DMS 273 (cell line): ENCODE data around the gene TCTN2.
A peak's percentile ranks its signal among the peaks of the same experiment; 100 is the strongest.

ENCODE experiments used
- DNase-seq: peaks from one replicate; lab custom pipeline; 2025; ENCODE audit not compliant: unreplicated experiment; lab: John Stamatoyannopoulos, UW

The TCTN2 gene

GRCh38 chr12:123733229-123733628 is 62.3 kb downstream of the TCTN2 start:
- no peak for DNase-seq

GRCh38 chr12:123734268-123734667 is 63.4 kb downstream of the TCTN2 start:
- no peak for DNase-seq

- DNase-seq = no peak
Observed at GRCh38 chr12:123741937-123742572, 71.1 kb downstream of the TCTN2 start.

GRCh38 chr12:123743002-123743401 is 72.1 kb downstream of the TCTN2 start:
- no peak for DNase-seq

- peak; percentile 6 for DNase-seq
Observed at GRCh38 chr12:123744836-123745235, 73.9 kb downstream of the TCTN2 start.

DNA sequence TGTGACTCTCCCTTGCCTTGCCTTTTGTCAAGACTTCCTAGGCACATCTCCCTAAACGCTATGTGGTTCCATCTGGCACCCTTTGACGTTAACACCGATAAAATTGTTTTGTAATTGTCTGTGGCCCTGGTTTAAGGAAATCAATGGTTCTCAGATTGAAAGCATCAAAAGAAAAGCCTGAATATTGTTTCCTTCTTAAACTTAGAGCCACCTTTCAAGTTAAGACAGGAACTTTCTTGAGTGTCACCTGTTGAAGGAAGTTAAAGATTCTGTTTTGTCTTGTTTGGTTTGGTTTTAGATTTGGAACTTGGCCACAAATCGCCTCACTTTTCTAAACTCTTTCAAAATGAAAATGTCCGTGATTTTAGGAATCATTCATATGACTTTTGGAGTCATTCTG is 76.4 kb downstream of the TCTN2 start:
- no peak for DNase-seq

GRCh38 chr12:123748161-123748560 is 77.2 kb downstream of the TCTN2 start:
- DNase-seq = no peak

- DNase-seq = no peak
Observed at GRCh38 chr12:123748661-123749060, 77.7 kb downstream of the TCTN2 start.

DNA sequence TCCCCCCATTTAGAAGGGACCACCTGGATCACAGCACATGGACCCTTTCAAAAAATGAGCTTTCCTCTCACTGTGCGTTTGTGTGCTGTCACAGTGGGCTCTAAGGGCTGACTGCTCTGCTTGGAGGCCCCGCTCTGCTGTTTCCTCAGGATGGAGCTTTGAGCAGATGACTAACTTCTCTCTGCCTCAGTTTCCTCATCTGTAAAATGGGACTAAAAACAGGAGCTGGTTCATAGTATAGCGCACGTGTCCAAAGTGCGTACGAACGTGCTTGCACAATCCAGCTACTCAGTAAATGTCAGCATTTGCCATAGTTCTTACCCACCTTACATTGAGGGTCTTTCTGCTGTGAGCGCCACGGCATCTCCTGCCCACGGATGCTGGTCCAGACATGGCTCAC is 78.4 kb downstream of the TCTN2 start:
- no peak for DNase-seq

DNA sequence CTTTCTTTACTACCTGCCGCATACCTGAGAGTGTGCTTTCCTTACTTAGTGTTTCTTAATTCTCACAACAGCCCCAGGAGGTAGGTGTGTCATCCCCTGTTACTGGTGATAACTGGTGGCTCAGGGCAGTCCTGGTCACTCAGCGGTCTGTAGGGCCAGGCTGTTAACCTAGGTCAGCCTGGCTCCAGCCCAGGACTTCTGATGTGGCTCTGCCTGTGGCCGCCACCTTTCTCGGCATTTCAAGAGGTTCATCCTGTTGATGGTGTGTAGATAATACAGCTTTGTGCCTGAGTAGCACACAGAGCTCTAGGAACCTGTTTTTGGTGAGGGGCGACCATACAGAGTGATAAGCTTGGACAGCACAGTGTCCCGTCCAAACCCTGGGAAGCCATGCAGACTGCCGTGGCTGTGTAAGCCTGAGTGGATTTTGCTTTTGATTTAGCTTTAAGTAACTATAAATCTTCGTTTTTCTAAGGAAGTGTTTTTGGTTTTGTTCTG is 79.3 kb downstream of the TCTN2 start:
- DNase-seq = no peak

DNA sequence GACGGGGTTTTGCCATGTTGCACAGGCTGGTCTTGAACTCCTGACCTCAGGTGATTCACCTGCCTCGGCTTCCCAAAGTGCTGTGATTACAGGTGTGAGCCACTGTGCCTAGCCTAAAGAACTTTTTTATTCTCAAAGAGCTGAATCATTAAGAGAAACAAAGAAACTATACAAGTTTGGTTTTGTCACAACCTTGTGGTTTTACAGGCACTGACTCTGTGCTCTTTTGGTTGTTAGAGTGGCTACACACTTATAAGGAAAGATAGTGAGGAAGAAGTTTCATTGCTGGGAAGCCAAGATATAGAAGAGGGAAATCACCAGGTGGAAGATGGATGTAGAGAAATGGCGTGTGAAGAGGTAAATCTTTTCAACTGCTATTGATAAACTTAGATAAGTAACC is 81.1 kb downstream of the TCTN2 start:
- DNase-seq = no peak

DNA sequence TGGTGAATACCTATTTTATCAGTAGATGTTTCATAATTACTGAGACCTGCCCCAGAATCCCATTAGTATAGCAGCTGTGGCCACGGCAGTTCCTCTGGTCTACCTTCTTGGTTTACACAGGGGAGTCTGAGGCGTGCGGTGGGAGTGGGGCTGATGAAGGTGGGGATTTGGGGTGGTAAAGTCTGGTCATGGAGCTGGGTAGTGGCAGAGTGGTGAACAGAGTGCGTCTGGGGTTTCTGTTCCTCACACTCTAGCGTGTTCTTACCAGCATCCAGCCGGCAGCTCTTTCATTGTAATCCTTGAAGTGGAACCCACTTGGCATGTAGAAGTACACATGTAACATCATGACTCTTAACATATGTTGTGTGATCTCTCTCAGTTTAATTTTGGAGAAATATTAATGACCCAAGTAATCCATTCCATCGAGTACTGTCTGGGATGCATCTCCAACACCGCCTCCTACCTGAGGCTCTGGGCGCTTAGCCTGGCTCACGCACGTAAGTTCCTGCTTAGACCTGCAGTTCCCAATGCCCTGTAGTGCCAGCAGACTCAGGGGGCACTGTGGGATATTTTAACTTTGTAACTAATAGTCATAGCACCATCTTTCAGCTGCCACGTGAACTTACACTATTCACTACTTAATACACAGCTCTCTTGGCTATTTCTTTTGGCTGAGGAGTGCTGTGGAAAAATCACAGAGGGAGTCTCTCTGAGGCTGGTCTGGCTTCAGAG is 83.3 kb downstream of the TCTN2 start:
- no peak for DNase-seq

GRCh38 chr12:123757561-123757960 is 86.6 kb downstream of the TCTN2 start:
- no peak for DNase-seq
